ENCODE results near the gene SPRTN.

- no peak for TF ChIP-seq ZFX (IDR thresholded peaks at IDR 0.05; ENCODE audit: borderline replicate concordance)
- TF ChIP-seq, protein P1, sequence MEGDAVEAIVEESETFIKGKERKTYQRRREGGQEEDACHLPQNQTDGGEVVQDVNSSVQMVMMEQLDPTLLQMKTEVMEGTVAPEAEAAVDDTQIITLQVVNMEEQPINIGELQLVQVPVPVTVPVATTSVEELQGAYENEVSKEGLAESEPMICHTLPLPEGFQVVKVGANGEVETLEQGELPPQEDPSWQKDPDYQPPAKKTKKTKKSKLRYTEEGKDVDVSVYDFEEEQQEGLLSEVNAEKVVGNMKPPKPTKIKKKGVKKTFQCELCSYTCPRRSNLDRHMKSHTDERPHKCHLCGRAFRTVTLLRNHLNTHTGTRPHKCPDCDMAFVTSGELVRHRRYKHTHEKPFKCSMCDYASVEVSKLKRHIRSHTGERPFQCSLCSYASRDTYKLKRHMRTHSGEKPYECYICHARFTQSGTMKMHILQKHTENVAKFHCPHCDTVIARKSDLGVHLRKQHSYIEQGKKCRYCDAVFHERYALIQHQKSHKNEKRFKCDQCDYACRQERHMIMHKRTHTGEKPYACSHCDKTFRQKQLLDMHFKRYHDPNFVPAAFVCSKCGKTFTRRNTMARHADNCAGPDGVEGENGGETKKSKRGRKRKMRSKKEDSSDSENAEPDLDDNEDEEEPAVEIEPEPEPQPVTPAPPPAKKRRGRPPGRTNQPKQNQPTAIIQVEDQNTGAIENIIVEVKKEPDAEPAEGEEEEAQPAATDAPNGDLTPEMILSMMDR (IDR thresholded peaks at IDR 0.05) = no peak
These were observed 46.8 kb downstream of the SPRTN start for GRCh38 chr1:231384696-231385415.
